Lung microvascular endothelial cell (primary cell): ENCODE measurements around the gene THSD4. TPM values are rescaled to one million over a fixed set of nuclear protein-coding genes. Genes with fewer than 3 reads are reported as not detected.
"Not testable (repeated sequence)": the region's sequence is repeated elsewhere in the genome, so short reads cannot be mapped to it uniquely, and the experiment has no call there.

ENCODE experiments used
- DNase-seq, 2 donors: peaks; one replicate each; pipeline versions ENCODE4 v3.0.0 to v3.0.0-alpha.2; 2010; ENCODE audit warnings: low read depth in 2 of 2
- total RNA-seq: library from RNA; depleted of rRNA; stranded (reverse); fragments of >200 nt; gene quantifications from 2 replicates; pipeline ENCODE4 v1.2.1, GENCODE V29; 2014

The THSD4 gene
- total RNA-seq, 1 donor from 2014 or later: 20.2 TPM

GRCh38 chr15:71146580-71146982 lies 31.3 kb downstream of the THSD4 start:
- no peak for DNase-seq

- no peak for DNase-seq
These were observed 32.8 kb downstream of the THSD4 start for GRCh38 chr15:71148048-71148447.

- DNase-seq: peak in 1 of 2 donors; percentile 80
These were observed 34.6 kb downstream of the THSD4 start for GRCh38 chr15:71149646-71150557.

GRCh38 chr15:71151081-71151480 lies 35.8 kb downstream of the THSD4 start:
- DNase-seq: peak in 1 of 2 donors; percentile 42

- DNase-seq: no peak
These were observed 37.3 kb downstream of the THSD4 start for GRCh38 chr15:71152542-71152941.

GRCh38 chr15:71153823-71154524 lies 38.7 kb downstream of the THSD4 start:
- no peak for DNase-seq

- peak in 1 of 2 donors; percentile 23 for DNase-seq
These were observed 39.4 kb downstream of the THSD4 start for GRCh38 chr15:71154607-71155200.

GRCh38 chr15:71155534-71155933 lies 40.3 kb downstream of the THSD4 start:
- DNase-seq: no peak

- DNase-seq: no peak
These were observed 45.7 kb downstream of the THSD4 start for GRCh38 chr15:71160976-71161375.

GRCh38 chr15:71162309-71162708 lies 47.0 kb downstream of the THSD4 start:
- DNase-seq: no peak

- DNase-seq: not testable (repeated sequence)
These were observed 49.3 kb downstream of the THSD4 start for GRCh38 chr15:71164606-71165005.

- DNase-seq: no peak
These were observed 52.3 kb downstream of the THSD4 start for GRCh38 chr15:71167445-71168165.

GRCh38 chr15:71168166-71168834 lies 53.0 kb downstream of the THSD4 start:
- peak in 1 of 2 donors; percentile 17 for DNase-seq

- no peak for DNase-seq
These were observed 54.9 kb downstream of the THSD4 start for GRCh38 chr15:71170163-71170562.

- no peak for DNase-seq
These were observed 55.9 kb downstream of the THSD4 start for GRCh38 chr15:71171195-71171594.

GRCh38 chr15:71174360-71174759 lies 59.1 kb downstream of the THSD4 start:
- not testable (repeated sequence) for DNase-seq

- no peak for DNase-seq
These were observed 65.9 kb downstream of the THSD4 start for GRCh38 chr15:71180986-71181853.

- no peak for DNase-seq
These were observed 67.3 kb downstream of the THSD4 start for GRCh38 chr15:71182522-71182921.

- DNase-seq: no peak
These were observed 67.8 kb downstream of the THSD4 start for GRCh38 chr15:71183063-71183462.

- DNase-seq: no peak
These were observed 70.4 kb downstream of the THSD4 start for GRCh38 chr15:71185706-71186105.
